GM23338 (cell line): ENCODE data around the gene DHX34. TPM values are rescaled to one million over a fixed set of nuclear protein-coding genes. Genes with fewer than 3 reads are reported as not detected.
A peak's percentile ranks its signal among the peaks of the same experiment; 100 is the strongest.

Experiments used
- ATAC-seq: fragments of 200-7000 bp; cut with Tn5 transposase; 3 replicates; pipeline ENCODE4 v1.9.1; 2020
- DNase-seq: peaks from one replicate; pipeline ENCODE4 v3.0.0-alpha.2; 2015; ENCODE audit warnings: low spot score
- H2AFZ ChIP-seq: fragments of 200-600 bp; sonication (generic); 2 replicates; pipeline ENCODE4 v1.8.0; 2016; ENCODE audit warnings: antibody characterized with exemption, mild to moderate bottlenecking, moderate library complexity
- H3F3A ChIP-seq: fragments of 200-600 bp; sonication (generic); replicated peaks from 2 replicates; pipeline ENCODE4 v1.8.0; 2017; ENCODE audit warnings: antibody characterized with exemption, mixed run types, low read depth
- H3K27ac ChIP-seq: fragments of 200-600 bp; sonication (generic); 2 replicates; pipeline ENCODE4 v1.6.1; 2016; ENCODE audit warnings: low read depth
- H3K27me3 ChIP-seq: fragments of 200-600 bp; sonication (generic); 2 replicates; pipeline ENCODE4 v1.8.0; 2016; ENCODE audit warnings: mild to moderate bottlenecking, mixed run types, moderate library complexity; ENCODE audit not compliant: insufficient read depth
- H3K36me3 ChIP-seq: fragments of 200-600 bp; sonication (generic); 2 replicates; pipeline ENCODE4 v1.8.0; 2016; ENCODE audit warnings: mild to moderate bottlenecking; ENCODE audit not compliant: insufficient read depth
- H3K4me1 ChIP-seq: fragments of 200-600 bp; sonication (generic); 2 replicates; pipeline ENCODE4 v1.8.0; 2016; ENCODE audit warnings: mild to moderate bottlenecking, moderate library complexity; ENCODE audit not compliant: insufficient read depth
- H3K4me2 ChIP-seq: fragments of 200-600 bp; sonication (generic); 2 replicates; pipeline ENCODE4 v1.7.1; 2017; ENCODE audit warnings: mixed run types
- H3K4me3 ChIP-seq: fragments of 200-600 bp; sonication (generic); 2 replicates; pipeline ENCODE4 v1.6.1; 2016; ENCODE audit warnings: mixed run types
- H3K79me2 ChIP-seq: fragments of 200-600 bp; sonication (generic); replicated peaks from 2 replicates; pipeline ENCODE4 v1.8.0; 2017; ENCODE audit warnings: mild to moderate bottlenecking; ENCODE audit not compliant: insufficient read depth
- H3K9me2 ChIP-seq: fragments of 200-600 bp; sonication (generic); 2 replicates; pipeline ENCODE4 v1.8.0; 2017; ENCODE audit not compliant: insufficient read depth
- H4K20me1 ChIP-seq: fragments of 200-600 bp; sonication (generic); replicated peaks from 2 replicates; pipeline ENCODE4 v1.8.0; 2017; ENCODE audit warnings: mild to moderate bottlenecking; ENCODE audit not compliant: insufficient read depth
- H3K27ac Mint-ChIP-seq: 2 replicates; pipeline ENCODE4 v1.8.0; 2020; ENCODE audit warnings: inconsistent platforms, mild to moderate bottlenecking, moderate library complexity, mixed read lengths
- H3K27me3 Mint-ChIP-seq: 3 replicates; pipeline ENCODE4 v1.8.0; 2022; ENCODE audit warnings: low read depth, mild to moderate bottlenecking, moderate library complexity, mixed read lengths, inconsistent platforms; ENCODE audit not compliant: insufficient read depth, poor library complexity
- H3K36me3 Mint-ChIP-seq: 3 replicates; pipeline ENCODE4 v1.8.0; 2021; ENCODE audit warnings: low read depth, mild to moderate bottlenecking, inconsistent platforms, moderate library complexity, mixed read lengths
- H3K4me1 Mint-ChIP-seq: 3 replicates; pipeline ENCODE4 v1.8.0; 2020; ENCODE audit warnings: mild to moderate bottlenecking, inconsistent platforms, mixed read lengths
- H3K4me3 Mint-ChIP-seq: 3 replicates; pipeline ENCODE4 v1.8.0; 2021; ENCODE audit warnings: moderate library complexity, mild to moderate bottlenecking, inconsistent platforms, mixed read lengths
- H3K9me3 Mint-ChIP-seq: 3 replicates; pipeline ENCODE4 v1.8.0; 2020; ENCODE audit warnings: moderate library complexity, mild to moderate bottlenecking, inconsistent platforms, mixed read lengths
- CREB1 ChIP-seq: fragments of 250-450 bp; sonication (Bioruptor Pico); IDR thresholded peaks from 2 replicates; pipeline ENCODE4 v1.5.0; 2020; ENCODE audit warnings: low read depth, mild to moderate bottlenecking, moderate library complexity
- EZH2phosphoT487 ChIP-seq: fragments of 200-600 bp; sonication (generic); IDR thresholded peaks from one replicate; pipeline ENCODE4 v1.8.1; 2018; ENCODE audit warnings: antibody characterized with exemption; ENCODE audit not compliant: unreplicated experiment
- JUNB ChIP-seq: IDR thresholded peaks from one replicate; pipeline ENCODE4 v1.6.1; 2016; ENCODE audit warnings: antibody characterized with exemption; ENCODE audit not compliant: unreplicated experiment
- NANOG ChIP-seq: IDR thresholded peaks from 2 replicates; pipeline ENCODE4 v1.6.1; 2016; ENCODE audit warnings: antibody characterized with exemption, borderline replicate concordance
- POLR2AphosphoS5 ChIP-seq: IDR thresholded peaks from 2 replicates; pipeline ENCODE4 v1.6.1; 2016; ENCODE audit warnings: antibody characterized with exemption, low read depth
- STAT1 ChIP-seq: IDR thresholded peaks from one replicate; pipeline ENCODE4 v1.6.1; 2016; ENCODE audit warnings: antibody characterized with exemption; ENCODE audit not compliant: unreplicated experiment
- ZNF114 ChIP-seq: fragments of 250-450 bp; sonication (Bioruptor Pico); IDR thresholded peaks from 2 replicates; pipeline ENCODE4 v1.5.0; 2020; ENCODE audit warnings: mild to moderate bottlenecking, moderate library complexity
- ZNF331 ChIP-seq: fragments of 250-450 bp; sonication (Bioruptor Pico); IDR thresholded peaks from 2 replicates; pipeline ENCODE4 v1.5.0; 2020; ENCODE audit warnings: low read depth, mild to moderate bottlenecking, moderate library complexity
- polyA plus RNA-seq: library from polyadenylated mRNA; unstranded; fragments of >200 nt; fragmentation: Nextera tagmentation; extraction: Ambion mirVana; gene quantifications from 2 replicates; pipeline ENCODE4 v1.2.1, GENCODE V29; 2016
- total RNA-seq: library from RNA; depleted of rRNA; stranded (reverse); fragments of >200 nt; shearing (Covaris generic); gene quantifications from 2 replicates; pipeline ENCODE4 v1.2.3, GENCODE V29; 2014
- TF ChIP-seq, protein P1 (sequence below): IDR thresholded peaks from one replicate; pipeline ENCODE4 v1.6.1; 2018; ENCODE audit warnings: antibody characterized with exemption; ENCODE audit not compliant: unreplicated experiment
- TF ChIP-seq, protein P2 (sequence below), 2 experiments: fragments of 200-600 bp in 1 of 2; sonication (generic) in 1 of 2; conservative IDR thresholded peaks; 2 replicates each; pipeline versions ENCODE4 v1.5.1 to v1.6.1; 2016 to 2017; ENCODE audit warnings: antibody characterized with exemption in 2 of 2, low read depth in 2 of 2, mild to moderate bottlenecking in 2 of 2, moderate library complexity in 1 of 2

The DHX34 gene
- total and polyA plus RNA-seq, 2 experiments from 2014 or later, result 16.3 to 50.1 TPM

DNA sequence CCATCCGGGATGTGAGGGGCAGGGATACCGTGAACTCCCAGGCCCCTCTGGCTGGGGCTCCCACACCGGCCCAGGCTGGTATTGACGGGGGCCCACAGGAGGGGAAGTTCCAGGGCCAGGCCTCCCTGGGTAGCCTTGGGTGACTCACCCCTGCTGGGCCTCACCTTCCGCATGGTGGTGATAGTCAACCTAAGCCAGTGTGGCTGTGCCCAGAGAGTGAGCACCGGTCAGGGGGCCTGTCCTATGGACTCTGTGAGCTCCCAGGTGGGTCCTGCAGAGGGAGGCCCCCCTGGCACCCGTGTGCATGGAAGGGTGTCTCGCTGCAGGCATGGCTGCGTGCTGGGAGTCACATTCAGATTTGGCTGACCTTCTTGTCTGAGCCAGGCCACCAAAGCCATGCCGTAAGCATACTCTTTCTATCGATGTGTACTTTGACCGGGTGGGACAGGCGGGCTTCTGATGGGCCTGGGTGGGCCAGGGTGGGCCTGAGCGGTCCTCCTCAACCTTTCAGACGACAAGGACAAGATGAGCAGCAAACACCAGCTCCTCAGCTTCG is 27.6 kb downstream of the DHX34 start (continued):
- TF ChIP-seq, protein P1, sequence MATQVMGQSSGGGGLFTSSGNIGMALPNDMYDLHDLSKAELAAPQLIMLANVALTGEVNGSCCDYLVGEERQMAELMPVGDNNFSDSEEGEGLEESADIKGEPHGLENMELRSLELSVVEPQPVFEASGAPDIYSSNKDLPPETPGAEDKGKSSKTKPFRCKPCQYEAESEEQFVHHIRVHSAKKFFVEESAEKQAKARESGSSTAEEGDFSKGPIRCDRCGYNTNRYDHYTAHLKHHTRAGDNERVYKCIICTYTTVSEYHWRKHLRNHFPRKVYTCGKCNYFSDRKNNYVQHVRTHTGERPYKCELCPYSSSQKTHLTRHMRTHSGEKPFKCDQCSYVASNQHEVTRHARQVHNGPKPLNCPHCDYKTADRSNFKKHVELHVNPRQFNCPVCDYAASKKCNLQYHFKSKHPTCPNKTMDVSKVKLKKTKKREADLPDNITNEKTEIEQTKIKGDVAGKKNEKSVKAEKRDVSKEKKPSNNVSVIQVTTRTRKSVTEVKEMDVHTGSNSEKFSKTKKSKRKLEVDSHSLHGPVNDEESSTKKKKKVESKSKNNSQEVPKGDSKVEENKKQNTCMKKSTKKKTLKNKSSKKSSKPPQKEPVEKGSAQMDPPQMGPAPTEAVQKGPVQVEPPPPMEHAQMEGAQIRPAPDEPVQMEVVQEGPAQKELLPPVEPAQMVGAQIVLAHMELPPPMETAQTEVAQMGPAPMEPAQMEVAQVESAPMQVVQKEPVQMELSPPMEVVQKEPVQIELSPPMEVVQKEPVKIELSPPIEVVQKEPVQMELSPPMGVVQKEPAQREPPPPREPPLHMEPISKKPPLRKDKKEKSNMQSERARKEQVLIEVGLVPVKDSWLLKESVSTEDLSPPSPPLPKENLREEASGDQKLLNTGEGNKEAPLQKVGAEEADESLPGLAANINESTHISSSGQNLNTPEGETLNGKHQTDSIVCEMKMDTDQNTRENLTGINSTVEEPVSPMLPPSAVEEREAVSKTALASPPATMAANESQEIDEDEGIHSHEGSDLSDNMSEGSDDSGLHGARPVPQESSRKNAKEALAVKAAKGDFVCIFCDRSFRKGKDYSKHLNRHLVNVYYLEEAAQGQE, result no peak
- TF ChIP-seq JUNB, result no peak
- no peak for TF ChIP-seq NANOG
- TF ChIP-seq ZNF331 (CRISPR knock-in tag), result no peak
- TF ChIP-seq POLR2AphosphoS5, result no peak
- TF ChIP-seq ZNF114 (CRISPR knock-in tag), result no peak
- no peak for TF ChIP-seq STAT1
- no peak for TF ChIP-seq CREB1 (CRISPR knock-in tag)

DNA sequence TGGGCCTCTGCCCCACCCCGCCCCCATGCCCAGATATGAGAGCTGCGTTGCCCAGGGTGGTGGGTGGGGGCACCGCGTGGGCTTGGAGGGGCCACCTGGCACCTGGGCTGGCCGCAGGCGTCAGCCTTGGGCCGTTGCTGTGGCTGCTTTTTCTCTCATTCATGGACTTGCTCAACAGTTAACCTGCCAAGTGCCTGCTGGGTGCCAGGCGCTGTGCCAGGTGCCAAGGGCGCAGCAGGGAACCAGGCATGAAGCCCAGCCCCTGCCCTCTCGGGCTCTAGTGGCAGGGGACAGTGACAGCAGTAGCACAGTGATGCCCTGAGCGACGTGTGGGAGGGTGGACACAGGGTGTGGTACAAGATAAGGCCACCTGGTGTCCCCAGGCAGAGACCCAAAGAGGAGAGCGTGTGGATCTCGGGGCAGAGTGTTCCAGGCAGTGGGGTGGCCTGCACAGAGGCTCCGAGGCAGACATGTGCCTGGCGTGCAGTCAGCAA is 28.1 kb downstream of the DHX34 start:
- Histone ChIP-seq H3K27ac (no peak overlapping the region), H3K79me2 (no peaks in the 10 kb centered on the region), H3K27me3 (no peaks in the 10 kb centered on the region), H3K9me2 (no peaks in the 10 kb centered on the region), H3K4me1 (no peaks in the 10 kb centered on the region), H3K4me2 (no peak overlapping the region), H3K4me3 (no peak overlapping the region), H3F3A (peaks cover 3% of the 10 kb centered on the region; the same call in 1 of the 2 replicates), H3K36me3 (0 out of 2 replicates have a peak, but pooled peaks cover 9% of the 10 kb centered on the region), H2AFZ (no peak overlapping the region), H4K20me1 (no peaks in the 10 kb centered on the region; the same call in 1 of the 2 replicates)
- Mint-ChIP-seq H3K4me3 (no peak overlapping the region), H3K36me3 (peaks cover 59% of the 10 kb centered on the region), H3K27me3 (peaks cover 10% of the 10 kb centered on the region), H3K27ac (no peak overlapping the region), H3K4me1 (no peaks in the 10 kb centered on the region; the same call in 2 of the 3 replicates), H3K9me3 (no peaks in the 10 kb centered on the region)
- ATAC-seq, result no peak
- TF ChIP-seq ZNF114 (CRISPR knock-in tag) (no peak), JUNB (no peak), EZH2phosphoT487 (no peak)
- TF ChIP-seq, protein P2, sequence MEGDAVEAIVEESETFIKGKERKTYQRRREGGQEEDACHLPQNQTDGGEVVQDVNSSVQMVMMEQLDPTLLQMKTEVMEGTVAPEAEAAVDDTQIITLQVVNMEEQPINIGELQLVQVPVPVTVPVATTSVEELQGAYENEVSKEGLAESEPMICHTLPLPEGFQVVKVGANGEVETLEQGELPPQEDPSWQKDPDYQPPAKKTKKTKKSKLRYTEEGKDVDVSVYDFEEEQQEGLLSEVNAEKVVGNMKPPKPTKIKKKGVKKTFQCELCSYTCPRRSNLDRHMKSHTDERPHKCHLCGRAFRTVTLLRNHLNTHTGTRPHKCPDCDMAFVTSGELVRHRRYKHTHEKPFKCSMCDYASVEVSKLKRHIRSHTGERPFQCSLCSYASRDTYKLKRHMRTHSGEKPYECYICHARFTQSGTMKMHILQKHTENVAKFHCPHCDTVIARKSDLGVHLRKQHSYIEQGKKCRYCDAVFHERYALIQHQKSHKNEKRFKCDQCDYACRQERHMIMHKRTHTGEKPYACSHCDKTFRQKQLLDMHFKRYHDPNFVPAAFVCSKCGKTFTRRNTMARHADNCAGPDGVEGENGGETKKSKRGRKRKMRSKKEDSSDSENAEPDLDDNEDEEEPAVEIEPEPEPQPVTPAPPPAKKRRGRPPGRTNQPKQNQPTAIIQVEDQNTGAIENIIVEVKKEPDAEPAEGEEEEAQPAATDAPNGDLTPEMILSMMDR (conservative IDR thresholded peaks at IDR 0.05; ENCODE audit: low read depth in 2 of 2), result 0 out of 4 replicates have a peak, but pooled peaks of 1 of the 2 experiments have one; percentile 11
- DNase-seq, result no peak
